ENCODE data around the gene C2orf15. TPM values are rescaled to one million over a fixed set of nuclear protein-coding genes. Genes with fewer than 3 reads are reported as not detected.

Gene C2orf15
- total and polyA plus RNA-seq, 2 of the 8 experiments (the other 6 are each of a cell fraction or from before 2014, with no cell fraction given), result 3.6 to 6.5 TPM

DNA sequence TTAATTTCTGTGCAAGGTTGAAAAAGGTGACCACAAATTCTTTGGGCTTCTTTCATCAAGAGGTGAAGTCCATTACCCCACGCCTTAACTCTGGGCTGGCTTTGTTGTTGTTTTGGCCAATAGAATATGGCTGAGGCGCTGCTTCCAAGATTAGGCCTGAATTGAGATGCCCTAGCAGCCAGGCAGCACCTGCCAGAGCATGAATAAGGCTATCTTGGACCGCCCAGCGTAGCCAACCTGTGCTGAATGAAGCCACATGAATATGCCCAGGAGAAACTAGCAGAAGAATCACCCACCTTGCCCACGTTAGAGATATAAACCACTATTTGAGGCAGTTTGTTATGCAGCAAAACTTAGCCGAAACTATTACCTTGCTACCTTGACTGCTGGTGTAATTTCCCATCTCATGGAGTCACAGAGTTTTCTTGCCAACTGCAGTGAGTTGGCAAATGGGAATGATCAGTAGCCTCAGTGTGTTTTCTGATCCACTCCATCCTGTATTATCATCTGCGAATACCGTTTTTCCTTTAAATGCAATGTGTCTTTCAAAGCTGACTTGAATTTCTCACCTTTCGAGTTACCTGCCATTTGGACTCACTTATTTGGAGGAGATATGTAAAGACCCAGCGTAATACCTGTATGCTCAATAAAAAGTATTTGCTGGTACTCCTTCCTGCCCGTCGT, 12.6 kb downstream of the C2orf15 start:
- Histone ChIP-seq H3K4me1 (replicated peaks in 1 of 4; ENCODE audit: control insufficient read depth in 3 of 4, insufficient read depth in 4 of 4, low read length in 3 of 4) (peaks cover 0 to 8% (median 3%) of the 10 kb centered on the region in 4 experiments; a peak in 2 of 7 replicates), H2BK20ac (ENCODE audit: low read length) (no peak overlapping the region), H2BK120ac (replicated peaks; ENCODE audit: low read depth, low read length) (no peak overlapping the region), H3K18ac (ENCODE audit: extremely low read depth, low read length) (0 out of 2 replicates have a peak overlapping the region, but pooled peaks have one; percentile 13), H2BK5ac (ENCODE audit: low read depth, low read length) (no peak overlapping the region), H3K9ac (replicated peaks in 1 of 4; ENCODE audit: extremely low read depth in 1 of 4, low read depth in 3 of 4, low read length in 3 of 4) (peak overlapping the region; percentile 39 to 75 (median 67); a peak in 6 of 7 replicates), H3K27ac (ENCODE audit: low read depth, low read length) (no peak overlapping the region), H3K56ac (replicated peaks; ENCODE audit: insufficient read length, low read depth, low read length) (no peak overlapping the region), H3K4ac (replicated peaks; ENCODE audit: insufficient read length, low read depth, low read length) (no peak overlapping the region), H3K23me2 (ENCODE audit: low read depth, low read length) (peaks cover 11% of the 10 kb centered on the region), H3K27me3 (replicated peaks in 1 of 4; ENCODE audit: control insufficient read depth in 3 of 4, extremely low read depth in 1 of 4, insufficient read depth in 3 of 4, low read length in 3 of 4) (no peaks in the 10 kb centered on the region), H4K8ac (ENCODE audit: extremely low read depth, insufficient read depth, low read length) (0 out of 2 replicates have a peak overlapping the region, but pooled peaks have one; percentile 63), H3K9me3 (ENCODE audit: insufficient read depth in 2 of 2, low read depth in 1 of 2, low read length in 1 of 2) (no peaks in the 10 kb centered on the region), H2AK5ac (ENCODE audit: low read depth, low read length) (no peak overlapping the region), H3K23ac (ENCODE audit: insufficient read length) (no peak overlapping the region), H3K79me2 (ENCODE audit: control insufficient read depth in 1 of 2, insufficient read depth in 2 of 2, low read length in 2 of 2) (peaks cover 0 to 7% of the 10 kb centered on the region in 2 experiments; a peak in 2 of 4 replicates), H3K4me2 (ENCODE audit: insufficient read depth in 1 of 2, low read depth in 2 of 2, low read length in 2 of 2) (peak overlapping the region; percentile 70 to 99), H2AFZ (ENCODE audit: low read length) (peak overlapping the region; percentile 28; the same call in 1 of the 2 replicates), H3K4me3 (ENCODE audit: extremely low read depth in 1 of 4, insufficient read depth in 2 of 4, low read depth in 3 of 4, low read length in 4 of 4) (peak overlapping the region; percentile 55 to 95 (median 82)), H3K14ac (ENCODE audit: insufficient read length) (no peak overlapping the region), H3K36me3 (ENCODE audit: control insufficient read depth in 2 of 4, insufficient read depth in 4 of 4, low read length in 3 of 4) (peaks cover 0 to 9% (median 0%) of the 10 kb centered on the region in 4 experiments; a peak in 2 of 8 replicates), H2BK12ac (ENCODE audit: low read depth, low read length) (no peak overlapping the region), H3K79me1 (ENCODE audit: low read depth, low read length) (no peaks in the 10 kb centered on the region), H4K91ac (replicated peaks; ENCODE audit: insufficient read length, low read length) (no peak overlapping the region), H2BK15ac (ENCODE audit: low read length) (no peak overlapping the region), H4K20me1 (replicated peaks in 1 of 2; ENCODE audit: control insufficient read depth in 1 of 2, insufficient read depth in 2 of 2, low read length in 2 of 2) (no peaks in the 10 kb centered on the region), H4K5ac (ENCODE audit: insufficient read length, low read depth, low read length) (peak overlapping the region; percentile 81)
- WGBS, 2 experiments (ENCODE audit: extremely low coverage in 1 of 2, insufficient coverage in 1 of 2, insufficient read length in 1 of 2, insufficient replicate concordance in 2 of 2, low coverage in 1 of 2, low lambda C conversion rate in 2 of 2, missing lambda C conversion rate in 1 of 2), result 58% methylated on average over 12 of the region's 12 CpGs; no CpG with 5 or more reads in 1 of the 2 experiments
- CTCF ChIA-PET (ENCODE audit: partially characterized antibody), result interaction anchor here (1.4 kb wide), 1 partner anchor 12 kb away, joined by 3 read pairs; no protein-coding TSS in a partner anchor
- FAIRE-seq (no peak), DNase-seq (ENCODE audit: low read depth in 1 of 2, low spot score in 2 of 2) (no peak)
- POLR2A ChIA-PET (ENCODE audit: partially characterized antibody), result interaction anchor here (1.0 to 7.7 kb wide), 5 partner anchors 11 to 162 kb away, joined by 3 to 45 read pairs (median 6); partner anchors contain the start of genes C2orf15, MITD1 and MRPL30
- TF ChIP-seq ZNF274 (IDR thresholded peaks at IDR 0.05; ENCODE audit: borderline replicate concordance, extremely low read depth, low read length) (no peak), SUZ12 (IDR thresholded peaks at IDR 0.05; ENCODE audit: low read length) (no peak), HDAC6 (IDR thresholded peaks at IDR 0.05; ENCODE audit: low read depth, low read length) (no peak), CTCF (IDR thresholded peaks at IDR 0.05; ENCODE audit: control extremely low read depth in 1 of 3, insufficient read depth in 1 of 3, low read depth in 1 of 3, low read length in 3 of 3) (no peak), CHD1 (IDR thresholded peaks at IDR 0.05; ENCODE audit: low read depth, low read length) (no peak), BRCA1 (IDR thresholded peaks at IDR 0.05; ENCODE audit: low read depth, low read length) (no peak), GTF2F1 (IDR thresholded peaks at IDR 0.05; ENCODE audit: borderline replicate concordance, low read depth, low read length) (no peak), GABPA (IDR thresholded peaks at IDR 0.05; ENCODE audit: borderline replicate concordance, insufficient read depth, low read length) (no peak), RXRA (IDR thresholded peaks at IDR 0.05; ENCODE audit: insufficient read depth, low read depth, low read length) (no peak)

All from H1 (cell line).